NCI-H82 (cell line): ENCODE results near the gene C4BPB.

ENCODE experiments used
- DNase-seq: peaks from one replicate; lab custom pipeline; 2025; lab: John Stamatoyannopoulos, UW

C4BPB gene

GRCh38 chr1:207085887-207086286 lies 2.8 kb upstream of the C4BPB start:
- no peak for DNase-seq

- no peak for DNase-seq
These were observed 499 bp upstream of the C4BPB start for GRCh38 chr1:207088161-207088560.

- DNase-seq, result no peak
These were observed 1.1 kb downstream of the C4BPB start for GRCh38 chr1:207089627-207090355.

- DNase-seq, result no peak
These were observed 2.7 kb downstream of the C4BPB start for GRCh38 chr1:207091200-207091908.

- DNase-seq, result no peak
These were observed 5.3 kb downstream of the C4BPB start for GRCh38 chr1:207093944-207094343.

- DNase-seq, result no peak
These were observed 9.2 kb downstream of the C4BPB start for GRCh38 chr1:207097871-207098324.

GRCh38 chr1:207101720-207102119 lies 13.1 kb downstream of the C4BPB start:
- DNase-seq, result no peak

- no peak for DNase-seq
These were observed 13.5 kb downstream of the C4BPB start for GRCh38 chr1:207102146-207102545.

- no peak for DNase-seq
These were observed 14.0 kb downstream of the C4BPB start for GRCh38 chr1:207102659-207103058.

- no peak for DNase-seq
These were observed 15.3 kb downstream of the C4BPB start, which contains the start of gene C4BPA for GRCh38 chr1:207103892-207104373. C4BPA (plus strand) TSS chr1:207104233; CDS start chr1:207113026, 8,793 bp downstream.

- DNase-seq, result no peak
These were observed 20.3 kb downstream of the C4BPB start for GRCh38 chr1:207109004-207109403.

GRCh38 chr1:207112616-207113296 lies 24.1 kb downstream of the C4BPB start:
- DNase-seq, result no peak

- DNase-seq, result no peak
These were observed 26.6 kb downstream of the C4BPB start for GRCh38 chr1:207115269-207115668.

- no peak for DNase-seq
These were observed 35.7 kb downstream of the C4BPB start for GRCh38 chr1:207124389-207124788.

- peak; percentile 56 for DNase-seq
These were observed 39.8 kb downstream of the C4BPB start for GRCh38 chr1:207128336-207128921.

GRCh38 chr1:207129053-207129452 lies 40.4 kb downstream of the C4BPB start:
- no peak for DNase-seq

GRCh38 chr1:207130252-207131036 lies 41.8 kb downstream of the C4BPB start:
- no peak for DNase-seq

- DNase-seq, result no peak
These were observed 42.5 kb downstream of the C4BPB start for GRCh38 chr1:207131163-207131562.

GRCh38 chr1:207134581-207134980 lies 45.9 kb downstream of the C4BPB start:
- DNase-seq, result no peak

- no peak for DNase-seq
These were observed 51.0 kb downstream of the C4BPB start for GRCh38 chr1:207139616-207140015.

GRCh38 chr1:207140536-207140935 lies 51.9 kb downstream of the C4BPB start:
- DNase-seq, result no peak
